GM18526 (cell line): ENCODE results near the gene CD69.

Source experiments
- POLR2A ChIP-seq: IDR thresholded peaks from 3 replicates; pipeline ENCODE4 v1.6.1; 2011; ENCODE audit not compliant: insufficient read length; ENCODE audit errors: extremely low read depth

Gene CD69

DNA sequence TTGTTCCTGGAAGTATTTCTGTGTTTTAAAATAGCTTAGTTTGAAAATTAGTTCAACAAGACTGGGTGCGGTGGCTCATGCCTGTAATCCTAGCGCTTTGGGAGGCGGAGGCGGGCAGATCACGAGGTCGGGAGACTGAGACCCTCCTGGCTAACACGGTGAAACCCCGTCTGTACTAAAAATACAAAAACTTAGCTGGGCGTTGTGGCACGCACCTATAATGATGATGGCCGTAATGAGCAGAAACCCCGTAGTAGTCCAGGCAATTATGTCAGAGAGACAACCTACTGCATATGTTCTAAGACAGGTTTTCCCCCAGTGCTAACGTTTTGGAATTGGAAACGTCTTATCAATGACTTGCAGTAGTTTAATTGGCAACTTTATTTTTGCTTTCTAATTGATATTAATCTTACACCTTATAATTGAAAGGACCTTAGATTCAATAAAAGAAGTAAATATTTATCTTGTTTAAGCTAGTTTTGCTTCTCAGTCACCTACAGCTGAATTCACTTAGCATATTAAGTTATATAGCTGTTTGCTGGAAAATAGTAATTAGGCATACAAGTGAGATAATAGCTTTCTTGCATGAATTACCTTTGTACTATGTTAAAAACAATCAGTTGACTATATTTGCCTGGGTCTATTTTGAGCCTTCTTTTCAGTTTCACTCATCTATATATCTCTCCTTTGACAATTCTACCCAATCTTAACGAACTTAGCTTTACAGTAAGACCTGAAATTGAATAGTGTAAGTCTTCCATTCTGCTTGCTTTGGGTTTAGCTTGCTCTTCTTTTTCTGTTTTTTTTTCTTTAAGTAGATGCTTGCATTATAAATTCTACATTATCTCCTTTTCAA lies 43.4 kb downstream of the CD69 start:
- no peak for TF ChIP-seq POLR2A

GRCh38 chr12:9711664-9712063 lies 49.0 kb downstream of the CD69 start:
- no peak for TF ChIP-seq POLR2A

DNA sequence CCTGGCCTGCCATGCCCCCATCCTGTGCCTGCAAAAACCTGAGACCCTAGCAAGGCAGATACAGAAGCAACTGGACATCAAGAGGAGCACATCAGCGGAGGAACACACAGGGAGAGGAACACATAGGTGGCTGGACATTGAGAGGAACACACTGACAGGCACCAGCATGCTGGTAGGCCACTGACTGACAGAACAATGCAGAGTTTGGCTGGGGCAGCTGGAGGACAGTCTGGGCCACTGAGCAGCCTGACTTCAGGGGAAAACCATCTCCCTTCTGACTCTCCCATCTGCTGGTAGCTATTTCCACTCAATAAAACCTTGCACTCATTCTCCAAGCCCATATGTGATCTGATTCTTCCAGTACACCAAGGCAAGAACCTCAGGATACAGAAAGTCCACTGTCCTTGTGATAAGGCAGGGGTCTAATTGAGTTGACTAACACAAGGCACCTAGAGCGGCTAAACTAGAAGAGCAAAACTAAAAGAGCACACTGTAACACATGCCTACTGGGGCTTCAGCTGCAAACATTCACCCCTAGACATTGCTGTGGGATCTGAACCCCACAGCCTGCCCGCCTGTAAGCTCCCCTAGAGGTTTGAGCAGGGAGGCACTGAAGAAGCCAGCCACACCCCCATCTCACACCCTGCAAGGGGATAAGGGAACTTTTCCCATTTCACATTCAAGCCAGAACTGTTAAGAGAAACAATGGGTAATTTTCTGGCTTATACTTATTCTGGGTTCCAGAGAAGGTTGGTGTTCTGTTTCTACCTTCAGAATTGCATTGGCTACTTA lies 49.9 kb downstream of the CD69 start:
- TF ChIP-seq POLR2A: no peak

DNA sequence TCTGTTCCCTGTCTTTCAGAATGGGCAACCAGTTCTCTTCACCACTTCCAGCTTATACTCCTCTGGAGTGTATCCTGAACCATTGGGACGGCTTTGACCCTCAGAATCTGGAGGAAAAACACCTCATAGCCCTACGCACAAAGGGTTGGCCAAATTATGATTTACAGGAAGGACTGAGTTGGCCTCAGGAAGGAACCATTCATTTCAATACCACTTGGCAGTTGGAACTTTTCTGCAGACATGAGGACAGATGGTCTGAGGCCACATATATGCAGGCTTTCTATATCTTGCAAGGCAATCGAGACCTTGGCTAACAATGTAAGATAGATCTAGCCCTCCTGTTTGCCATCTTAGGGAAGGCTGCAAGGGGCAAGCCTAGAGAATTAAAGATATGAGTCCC lies 51.8 kb downstream of the CD69 start:
- no peak for TF ChIP-seq POLR2A

GRCh38 chr12:9707864-9708808 lies 52.6 kb downstream of the CD69 start:
- TF ChIP-seq POLR2A: no peak

GRCh38 chr12:9707356-9707755 lies 53.3 kb downstream of the CD69 start:
- no peak for TF ChIP-seq POLR2A

DNA sequence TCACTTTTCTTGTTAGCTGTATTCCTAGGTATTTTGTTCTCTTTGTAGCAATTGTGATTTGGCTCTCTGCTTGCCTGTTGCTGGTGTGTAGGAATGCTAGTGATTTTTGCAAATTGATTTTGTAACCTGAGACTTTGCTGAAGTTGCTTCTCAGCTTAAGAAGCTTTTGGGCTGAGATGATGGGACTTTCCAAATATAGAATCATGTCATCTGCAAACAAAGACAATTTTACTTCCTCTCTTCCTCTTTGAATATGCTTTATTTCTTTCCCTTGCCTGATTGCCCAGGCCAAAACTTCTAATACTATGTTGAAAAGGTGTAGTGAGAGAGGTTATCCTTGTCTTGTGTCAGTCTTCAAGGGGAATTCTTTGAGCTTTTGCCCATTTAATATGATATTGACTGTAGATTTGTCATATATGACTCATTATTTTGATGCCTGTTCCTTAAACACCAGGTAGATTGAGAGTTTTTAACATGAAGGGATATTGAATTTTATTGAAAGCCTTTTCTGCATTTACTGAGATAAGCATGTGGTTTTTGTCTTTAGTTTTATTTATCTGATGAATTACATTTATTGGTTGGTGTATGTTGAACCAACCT lies 54.5 kb downstream of the CD69 start:
- no peak for TF ChIP-seq POLR2A
